WTC11 (cell line): ENCODE results near the gene STXBP6.

Experiments
- MLX ChIP-seq: sonication (generic); formaldehyde crosslinking; IDR thresholded peaks from 2 replicates; pipeline ENCODE4 v1.8.1; 2023; ENCODE audit warnings: mild to moderate bottlenecking, missing genetic modification reagents, moderate library complexity
- NFYB ChIP-seq: sonication (generic); formaldehyde crosslinking; conservative IDR thresholded peaks from 2 replicates; pipeline ENCODE4 v1.8.0; 2022; ENCODE audit warnings: low read depth, missing genetic modification reagents
- NR2C2 ChIP-seq: sonication (generic); formaldehyde crosslinking; IDR thresholded peaks from 2 replicates; pipeline ENCODE4 v1.8.0; 2022; ENCODE audit warnings: mild to moderate bottlenecking, missing genetic modification reagents
- ZNF232 ChIP-seq: sonication (generic); formaldehyde crosslinking; IDR thresholded peaks from 2 replicates; pipeline ENCODE4 v1.8.0; 2022; ENCODE audit warnings: mild to moderate bottlenecking, missing genetic modification reagents
- TF ChIP-seq, protein P1 (sequence below): fragments of 200-600 bp; IDR thresholded peaks from 2 replicates; pipeline ENCODE4 v1.8.0; 2022; ENCODE audit warnings: antibody characterized with exemption

DNA sequence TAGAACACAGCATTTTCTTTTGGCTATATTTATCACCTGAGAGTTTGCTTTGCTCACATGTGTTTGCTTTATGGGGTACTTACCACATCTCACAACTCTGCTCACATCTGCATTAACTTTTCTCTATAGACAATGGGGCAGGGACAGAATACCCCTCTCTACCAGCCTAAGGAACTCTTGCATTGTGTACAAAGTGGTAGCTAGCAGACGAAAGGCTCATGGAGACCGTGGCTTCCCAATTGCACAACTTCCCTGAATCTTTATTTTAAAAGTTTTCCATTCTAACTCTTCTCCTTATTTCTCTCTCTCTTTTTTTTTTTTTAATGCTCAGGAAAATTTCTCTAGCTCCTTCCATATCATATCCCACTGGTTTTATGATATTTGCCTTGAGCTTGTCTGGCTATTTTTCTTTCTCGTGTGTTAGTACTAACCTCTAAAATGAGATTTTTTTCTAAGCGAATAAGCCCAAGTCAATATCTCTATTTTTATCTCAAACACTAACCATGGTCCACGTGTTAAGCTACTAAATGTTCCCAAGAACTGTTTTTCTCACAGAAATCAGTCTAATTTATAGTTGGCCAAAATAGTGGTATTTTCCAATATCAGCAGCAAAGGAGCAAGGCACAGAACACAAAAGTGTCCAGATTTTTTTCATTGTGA lies 155.2 kb downstream of the STXBP6 start:
- TF ChIP-seq MLX (CRISPR knock-in tag) (no peak), ZNF232 (CRISPR knock-in tag) (no peak), NFYB (CRISPR knock-in tag) (no peak), NR2C2 (CRISPR knock-in tag) (no peak)
- TF ChIP-seq, protein P1, sequence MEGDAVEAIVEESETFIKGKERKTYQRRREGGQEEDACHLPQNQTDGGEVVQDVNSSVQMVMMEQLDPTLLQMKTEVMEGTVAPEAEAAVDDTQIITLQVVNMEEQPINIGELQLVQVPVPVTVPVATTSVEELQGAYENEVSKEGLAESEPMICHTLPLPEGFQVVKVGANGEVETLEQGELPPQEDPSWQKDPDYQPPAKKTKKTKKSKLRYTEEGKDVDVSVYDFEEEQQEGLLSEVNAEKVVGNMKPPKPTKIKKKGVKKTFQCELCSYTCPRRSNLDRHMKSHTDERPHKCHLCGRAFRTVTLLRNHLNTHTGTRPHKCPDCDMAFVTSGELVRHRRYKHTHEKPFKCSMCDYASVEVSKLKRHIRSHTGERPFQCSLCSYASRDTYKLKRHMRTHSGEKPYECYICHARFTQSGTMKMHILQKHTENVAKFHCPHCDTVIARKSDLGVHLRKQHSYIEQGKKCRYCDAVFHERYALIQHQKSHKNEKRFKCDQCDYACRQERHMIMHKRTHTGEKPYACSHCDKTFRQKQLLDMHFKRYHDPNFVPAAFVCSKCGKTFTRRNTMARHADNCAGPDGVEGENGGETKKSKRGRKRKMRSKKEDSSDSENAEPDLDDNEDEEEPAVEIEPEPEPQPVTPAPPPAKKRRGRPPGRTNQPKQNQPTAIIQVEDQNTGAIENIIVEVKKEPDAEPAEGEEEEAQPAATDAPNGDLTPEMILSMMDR, result no peak
